WTC11 (cell line): ENCODE data around the gene ZFHX2. TPM values are rescaled to one million over a fixed set of nuclear protein-coding genes. Genes with fewer than 3 reads are reported as not detected.

Experiments used
- CBFB ChIP-seq: sonication (generic); formaldehyde crosslinking; IDR thresholded peaks from 2 replicates; pipeline ENCODE4 v1.8.1; 2022; ENCODE audit warnings: mild to moderate bottlenecking, low read depth, missing genetic modification reagents
- EMX1 ChIP-seq: fragments of 250-450 bp; sonication (Bioruptor Pico); IDR thresholded peaks from 2 replicates; pipeline ENCODE4 v1.8.0; 2021; ENCODE audit warnings: mild to moderate bottlenecking
- ESRRA ChIP-seq: sonication (generic); formaldehyde crosslinking; IDR thresholded peaks from 2 replicates; pipeline ENCODE4 v1.8.1; 2022; ENCODE audit warnings: mild to moderate bottlenecking, missing genetic modification reagents, borderline replicate concordance
- FOXK1 ChIP-seq: sonication (generic); formaldehyde crosslinking; IDR thresholded peaks from 2 replicates; pipeline ENCODE4 v1.8.0; 2022; ENCODE audit warnings: mild to moderate bottlenecking, moderate library complexity, missing genetic modification reagents
- FOXP1 ChIP-seq: sonication (generic); formaldehyde crosslinking; IDR thresholded peaks from 2 replicates; pipeline ENCODE4 v1.8.0; 2022; ENCODE audit warnings: missing genetic modification reagents, mild to moderate bottlenecking, moderate library complexity, borderline replicate concordance
- GABPB1 ChIP-seq: sonication (generic); formaldehyde crosslinking; IDR thresholded peaks from 2 replicates; pipeline ENCODE4 v1.8.1; 2023; ENCODE audit warnings: mild to moderate bottlenecking, missing genetic modification reagents
- KAT7 ChIP-seq: sonication (generic); formaldehyde crosslinking; IDR thresholded peaks from 2 replicates; pipeline ENCODE4 v1.8.1; 2023; ENCODE audit warnings: missing genetic modification reagents, mild to moderate bottlenecking, borderline replicate concordance
- NFE2L1 ChIP-seq: sonication (generic); formaldehyde crosslinking; IDR thresholded peaks from 2 replicates; pipeline ENCODE4 v1.8.1; 2023; ENCODE audit warnings: missing genetic modification reagents
- OVOL2 ChIP-seq: fragments of 250-450 bp; sonication (Bioruptor Pico); IDR thresholded peaks from 2 replicates; pipeline ENCODE4 v1.9.0; 2021; ENCODE audit warnings: mild to moderate bottlenecking, borderline replicate concordance
- TCF7 ChIP-seq: sonication (generic); formaldehyde crosslinking; IDR thresholded peaks from 2 replicates; pipeline ENCODE4 v1.8.0; 2022; ENCODE audit warnings: mild to moderate bottlenecking, low read depth, missing genetic modification reagents, moderate library complexity
- ZNF121 ChIP-seq: sonication (generic); formaldehyde crosslinking; IDR thresholded peaks from 2 replicates; pipeline ENCODE4 v1.8.0; 2023; ENCODE audit warnings: missing genetic modification reagents
- ZNF263 ChIP-seq: sonication (generic); formaldehyde crosslinking; IDR thresholded peaks from 2 replicates; pipeline ENCODE4 v1.8.1; 2022; ENCODE audit warnings: low read depth, mild to moderate bottlenecking, moderate library complexity, missing genetic modification reagents
- ZNF317 ChIP-seq: sonication (generic); formaldehyde crosslinking; IDR thresholded peaks from 2 replicates; pipeline ENCODE4 v1.8.1; 2023; ENCODE audit warnings: low read depth, mild to moderate bottlenecking, moderate library complexity, missing genetic modification reagents, borderline replicate concordance
- ZNF423 ChIP-seq: fragments of 250-450 bp; sonication (Bioruptor Pico); IDR thresholded peaks from 2 replicates; pipeline ENCODE4 v2.1.2; 2022; ENCODE audit warnings: mild to moderate bottlenecking, moderate library complexity
- total RNA-seq: library from RNA; stranded (reverse); gene quantifications from 3 replicates; pipeline ENCODE4 v1.2.3, GENCODE V29; 2021
- TF ChIP-seq, protein P1 (sequence below): sonication (generic); formaldehyde crosslinking; IDR thresholded peaks from 2 replicates; pipeline ENCODE4 v1.8.1; 2022; ENCODE audit warnings: mild to moderate bottlenecking, moderate library complexity, missing genetic modification reagents
- TF ChIP-seq, protein P2 (sequence below): sonication (generic); formaldehyde crosslinking; IDR thresholded peaks from 2 replicates; pipeline ENCODE4 v1.8.0; 2023; ENCODE audit warnings: mild to moderate bottlenecking, missing genetic modification reagents
- TF ChIP-seq, protein P3 (sequence below): sonication (generic); formaldehyde crosslinking; IDR thresholded peaks from 2 replicates; pipeline ENCODE4 v1.8.0; 2022; ENCODE audit warnings: mild to moderate bottlenecking, missing genetic modification reagents
- TF ChIP-seq, protein P4 (sequence below): sonication (generic); formaldehyde crosslinking; IDR thresholded peaks from 2 replicates; pipeline ENCODE4 v1.8.1; 2022; ENCODE audit warnings: mild to moderate bottlenecking, missing genetic modification reagents, moderate library complexity, borderline replicate concordance
- TF ChIP-seq, protein P5 (sequence below): sonication (generic); formaldehyde crosslinking; IDR thresholded peaks from 2 replicates; pipeline ENCODE4 v1.8.1; 2023; ENCODE audit warnings: mild to moderate bottlenecking, moderate library complexity, missing genetic modification reagents
- TF ChIP-seq, protein P6 (sequence below): sonication (generic); formaldehyde crosslinking; IDR thresholded peaks from 2 replicates; pipeline ENCODE4 v1.8.0; 2022; ENCODE audit warnings: mild to moderate bottlenecking, missing genetic modification reagents
- TF ChIP-seq, protein P7 (sequence below): sonication (generic); formaldehyde crosslinking; IDR thresholded peaks from 2 replicates; pipeline ENCODE4 v1.8.1; 2022; ENCODE audit warnings: low read depth, mild to moderate bottlenecking, moderate library complexity, missing genetic modification reagents, borderline replicate concordance
- TF ChIP-seq, protein P8 (sequence below): sonication (generic); formaldehyde crosslinking; IDR thresholded peaks from 2 replicates; pipeline ENCODE4 v1.8.1; 2023; ENCODE audit warnings: mild to moderate bottlenecking, missing genetic modification reagents, moderate library complexity
- TF ChIP-seq, protein P9 (sequence below): fragments of 250-450 bp; sonication (Bioruptor Pico); IDR thresholded peaks from 2 replicates; pipeline ENCODE4 v2.1.2; 2022; ENCODE audit warnings: mild to moderate bottlenecking, moderate library complexity

The ZFHX2 gene
- total RNA-seq, 1 experiment from 2014 or later = 16.4 TPM

DNA sequence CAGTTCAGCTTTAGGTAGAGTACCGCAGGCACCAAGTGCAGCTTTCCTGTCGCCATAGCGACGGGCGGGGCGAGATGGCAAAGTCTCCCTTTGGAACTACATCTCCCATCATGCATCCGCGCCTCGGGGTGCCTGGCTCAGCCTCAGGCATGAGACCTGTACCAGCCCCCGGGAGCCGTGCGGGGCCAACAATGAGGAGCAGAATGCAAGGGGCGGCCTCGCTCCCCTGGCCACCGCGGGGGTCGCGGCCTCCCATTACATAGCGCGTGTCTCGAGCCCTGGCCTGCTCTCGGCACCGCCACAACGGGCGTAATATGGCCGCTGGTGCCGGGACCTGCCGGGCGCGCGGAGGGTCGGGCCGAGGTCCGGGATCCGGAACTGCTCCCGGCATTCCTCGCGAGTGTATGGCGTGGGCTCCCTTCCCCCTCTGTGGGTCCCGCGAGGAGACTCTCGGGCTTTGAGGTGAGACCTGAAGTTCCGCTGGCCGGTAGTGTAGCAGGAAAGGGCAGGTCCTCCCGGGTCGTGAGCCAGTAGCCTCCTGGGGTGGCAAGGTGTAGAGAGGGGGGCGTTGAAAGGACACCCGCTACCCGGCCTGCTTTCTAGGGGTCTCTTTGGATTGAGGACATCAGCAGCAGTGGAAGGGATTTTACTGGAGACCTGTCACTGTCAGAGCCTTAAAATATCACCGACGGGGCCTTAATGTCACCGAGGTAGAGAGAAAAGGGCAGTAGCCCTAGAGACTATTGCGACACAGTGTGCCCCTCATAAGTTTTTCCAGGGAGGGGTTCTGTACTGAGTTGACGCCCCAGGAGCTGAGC is 4.5 kb upstream of the ZFHX2 start, which contains the start of gene THTPA (continued):
- TF ChIP-seq ZNF317 (CRISPR knock-in tag) = 0 out of 2 replicates have a peak, but pooled peaks have one; percentile 8
- peak; percentile 80 for TF ChIP-seq FOXK1
- peak; percentile 28; the same call in 1 of the 2 replicates for TF ChIP-seq ZNF263 (CRISPR knock-in tag)
- TF ChIP-seq, protein P1, sequence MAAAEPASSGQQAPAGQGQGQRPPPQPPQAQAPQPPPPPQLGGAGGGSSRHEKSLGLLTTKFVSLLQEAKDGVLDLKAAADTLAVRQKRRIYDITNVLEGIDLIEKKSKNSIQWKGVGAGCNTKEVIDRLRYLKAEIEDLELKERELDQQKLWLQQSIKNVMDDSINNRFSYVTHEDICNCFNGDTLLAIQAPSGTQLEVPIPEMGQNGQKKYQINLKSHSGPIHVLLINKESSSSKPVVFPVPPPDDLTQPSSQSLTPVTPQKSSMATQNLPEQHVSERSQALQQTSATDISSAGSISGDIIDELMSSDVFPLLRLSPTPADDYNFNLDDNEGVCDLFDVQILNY (CRISPR knock-in tag) = peak; percentile 90; the same call in 1 of the 2 replicates
- TF ChIP-seq EMX1 (CRISPR knock-in tag) = no peak
- 0 out of 2 replicates have a peak, but pooled peaks have one; percentile 31 for TF ChIP-seq TCF7 (CRISPR knock-in tag)
- TF ChIP-seq, protein P2, sequence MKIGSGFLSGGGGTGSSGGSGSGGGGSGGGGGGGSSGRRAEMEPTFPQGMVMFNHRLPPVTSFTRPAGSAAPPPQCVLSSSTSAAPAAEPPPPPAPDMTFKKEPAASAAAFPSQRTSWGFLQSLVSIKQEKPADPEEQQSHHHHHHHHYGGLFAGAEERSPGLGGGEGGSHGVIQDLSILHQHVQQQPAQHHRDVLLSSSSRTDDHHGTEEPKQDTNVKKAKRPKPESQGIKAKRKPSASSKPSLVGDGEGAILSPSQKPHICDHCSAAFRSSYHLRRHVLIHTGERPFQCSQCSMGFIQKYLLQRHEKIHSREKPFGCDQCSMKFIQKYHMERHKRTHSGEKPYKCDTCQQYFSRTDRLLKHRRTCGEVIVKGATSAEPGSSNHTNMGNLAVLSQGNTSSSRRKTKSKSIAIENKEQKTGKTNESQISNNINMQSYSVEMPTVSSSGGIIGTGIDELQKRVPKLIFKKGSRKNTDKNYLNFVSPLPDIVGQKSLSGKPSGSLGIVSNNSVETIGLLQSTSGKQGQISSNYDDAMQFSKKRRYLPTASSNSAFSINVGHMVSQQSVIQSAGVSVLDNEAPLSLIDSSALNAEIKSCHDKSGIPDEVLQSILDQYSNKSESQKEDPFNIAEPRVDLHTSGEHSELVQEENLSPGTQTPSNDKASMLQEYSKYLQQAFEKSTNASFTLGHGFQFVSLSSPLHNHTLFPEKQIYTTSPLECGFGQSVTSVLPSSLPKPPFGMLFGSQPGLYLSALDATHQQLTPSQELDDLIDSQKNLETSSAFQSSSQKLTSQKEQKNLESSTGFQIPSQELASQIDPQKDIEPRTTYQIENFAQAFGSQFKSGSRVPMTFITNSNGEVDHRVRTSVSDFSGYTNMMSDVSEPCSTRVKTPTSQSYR = no peak
- TF ChIP-seq, protein P3, sequence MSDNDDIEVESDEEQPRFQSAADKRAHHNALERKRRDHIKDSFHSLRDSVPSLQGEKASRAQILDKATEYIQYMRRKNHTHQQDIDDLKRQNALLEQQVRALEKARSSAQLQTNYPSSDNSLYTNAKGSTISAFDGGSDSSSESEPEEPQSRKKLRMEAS (CRISPR knock-in tag) = peak; percentile 81
- no peak for TF ChIP-seq CBFB
- no peak for TF ChIP-seq OVOL2 (CRISPR knock-in tag)
- TF ChIP-seq, protein P4, sequence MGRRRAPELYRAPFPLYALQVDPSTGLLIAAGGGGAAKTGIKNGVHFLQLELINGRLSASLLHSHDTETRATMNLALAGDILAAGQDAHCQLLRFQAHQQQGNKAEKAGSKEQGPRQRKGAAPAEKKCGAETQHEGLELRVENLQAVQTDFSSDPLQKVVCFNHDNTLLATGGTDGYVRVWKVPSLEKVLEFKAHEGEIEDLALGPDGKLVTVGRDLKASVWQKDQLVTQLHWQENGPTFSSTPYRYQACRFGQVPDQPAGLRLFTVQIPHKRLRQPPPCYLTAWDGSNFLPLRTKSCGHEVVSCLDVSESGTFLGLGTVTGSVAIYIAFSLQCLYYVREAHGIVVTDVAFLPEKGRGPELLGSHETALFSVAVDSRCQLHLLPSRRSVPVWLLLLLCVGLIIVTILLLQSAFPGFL (CRISPR knock-in tag) = peak; percentile 73; the same call in 1 of the 2 replicates
- TF ChIP-seq, protein P5, sequence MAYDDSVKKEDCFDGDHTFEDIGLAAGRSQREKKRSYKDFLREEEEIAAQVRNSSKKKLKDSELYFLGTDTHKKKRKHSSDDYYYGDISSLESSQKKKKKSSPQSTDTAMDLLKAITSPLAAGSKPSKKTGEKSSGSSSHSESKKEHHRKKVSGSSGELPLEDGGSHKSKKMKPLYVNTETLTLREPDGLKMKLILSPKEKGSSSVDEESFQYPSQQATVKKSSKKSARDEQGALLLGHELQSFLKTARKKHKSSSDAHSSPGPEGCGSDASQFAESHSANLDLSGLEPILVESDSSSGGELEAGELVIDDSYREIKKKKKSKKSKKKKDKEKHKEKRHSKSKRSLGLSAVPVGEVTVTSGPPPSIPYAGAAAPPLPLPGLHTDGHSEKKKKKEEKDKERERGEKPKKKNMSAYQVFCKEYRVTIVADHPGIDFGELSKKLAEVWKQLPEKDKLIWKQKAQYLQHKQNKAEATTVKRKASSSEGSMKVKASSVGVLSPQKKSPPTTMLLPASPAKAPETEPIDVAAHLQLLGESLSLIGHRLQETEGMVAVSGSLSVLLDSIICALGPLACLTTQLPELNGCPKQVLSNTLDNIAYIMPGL (CRISPR knock-in tag) = peak; percentile 80; the same call in 1 of the 2 replicates
- peak; percentile 77; the same call in 1 of the 2 replicates for TF ChIP-seq FOXP1 (CRISPR knock-in tag)
- TF ChIP-seq ZNF423 (CRISPR knock-in tag) = peak; percentile 12; the same call in 1 of the 2 replicates
- TF ChIP-seq GABPB1 (CRISPR knock-in tag) = peak; percentile 90
- 0 out of 2 replicates have a peak, but pooled peaks have one; percentile 66 for TF ChIP-seq ESRRA (CRISPR knock-in tag)
- TF ChIP-seq, protein P6, sequence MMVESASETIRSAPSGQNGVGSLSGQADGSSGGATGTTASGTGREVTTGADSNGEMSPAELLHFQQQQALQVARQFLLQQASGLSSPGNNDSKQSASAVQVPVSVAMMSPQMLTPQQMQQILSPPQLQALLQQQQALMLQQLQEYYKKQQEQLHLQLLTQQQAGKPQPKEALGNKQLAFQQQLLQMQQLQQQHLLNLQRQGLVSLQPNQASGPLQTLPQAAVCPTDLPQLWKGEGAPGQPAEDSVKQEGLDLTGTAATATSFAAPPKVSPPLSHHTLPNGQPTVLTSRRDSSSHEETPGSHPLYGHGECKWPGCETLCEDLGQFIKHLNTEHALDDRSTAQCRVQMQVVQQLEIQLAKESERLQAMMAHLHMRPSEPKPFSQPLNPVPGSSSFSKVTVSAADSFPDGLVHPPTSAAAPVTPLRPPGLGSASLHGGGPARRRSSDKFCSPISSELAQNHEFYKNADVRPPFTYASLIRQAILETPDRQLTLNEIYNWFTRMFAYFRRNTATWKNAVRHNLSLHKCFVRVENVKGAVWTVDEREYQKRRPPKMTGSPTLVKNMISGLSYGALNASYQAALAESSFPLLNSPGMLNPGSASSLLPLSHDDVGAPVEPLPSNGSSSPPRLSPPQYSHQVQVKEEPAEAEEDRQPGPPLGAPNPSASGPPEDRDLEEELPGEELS (CRISPR knock-in tag) = peak; percentile 77; the same call in 1 of the 2 replicates
- TF ChIP-seq, protein P7, sequence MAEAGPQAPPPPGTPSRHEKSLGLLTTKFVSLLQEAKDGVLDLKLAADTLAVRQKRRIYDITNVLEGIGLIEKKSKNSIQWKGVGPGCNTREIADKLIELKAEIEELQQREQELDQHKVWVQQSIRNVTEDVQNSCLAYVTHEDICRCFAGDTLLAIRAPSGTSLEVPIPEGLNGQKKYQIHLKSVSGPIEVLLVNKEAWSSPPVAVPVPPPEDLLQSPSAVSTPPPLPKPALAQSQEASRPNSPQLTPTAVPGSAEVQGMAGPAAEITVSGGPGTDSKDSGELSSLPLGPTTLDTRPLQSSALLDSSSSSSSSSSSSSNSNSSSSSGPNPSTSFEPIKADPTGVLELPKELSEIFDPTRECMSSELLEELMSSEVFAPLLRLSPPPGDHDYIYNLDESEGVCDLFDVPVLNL (CRISPR knock-in tag) = peak; percentile 52; the same call in 1 of the 2 replicates
- TF ChIP-seq KAT7 = 0 out of 2 replicates have a peak, but pooled peaks have one; percentile 85
- 0 out of 2 replicates have a peak, but pooled peaks have one; percentile 46 for TF ChIP-seq NFE2L1 (CRISPR knock-in tag)
- TF ChIP-seq, protein P8, sequence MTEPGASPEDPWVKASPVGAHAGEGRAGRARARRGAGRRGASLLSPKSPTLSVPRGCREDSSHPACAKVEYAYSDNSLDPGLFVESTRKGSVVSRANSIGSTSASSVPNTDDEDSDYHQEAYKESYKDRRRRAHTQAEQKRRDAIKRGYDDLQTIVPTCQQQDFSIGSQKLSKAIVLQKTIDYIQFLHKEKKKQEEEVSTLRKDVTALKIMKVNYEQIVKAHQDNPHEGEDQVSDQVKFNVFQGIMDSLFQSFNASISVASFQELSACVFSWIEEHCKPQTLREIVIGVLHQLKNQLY (CRISPR knock-in tag) = 0 out of 2 replicates have a peak, but pooled peaks have one; percentile 16
- TF ChIP-seq ZNF121 = peak; percentile 98
- TF ChIP-seq, protein P9, sequence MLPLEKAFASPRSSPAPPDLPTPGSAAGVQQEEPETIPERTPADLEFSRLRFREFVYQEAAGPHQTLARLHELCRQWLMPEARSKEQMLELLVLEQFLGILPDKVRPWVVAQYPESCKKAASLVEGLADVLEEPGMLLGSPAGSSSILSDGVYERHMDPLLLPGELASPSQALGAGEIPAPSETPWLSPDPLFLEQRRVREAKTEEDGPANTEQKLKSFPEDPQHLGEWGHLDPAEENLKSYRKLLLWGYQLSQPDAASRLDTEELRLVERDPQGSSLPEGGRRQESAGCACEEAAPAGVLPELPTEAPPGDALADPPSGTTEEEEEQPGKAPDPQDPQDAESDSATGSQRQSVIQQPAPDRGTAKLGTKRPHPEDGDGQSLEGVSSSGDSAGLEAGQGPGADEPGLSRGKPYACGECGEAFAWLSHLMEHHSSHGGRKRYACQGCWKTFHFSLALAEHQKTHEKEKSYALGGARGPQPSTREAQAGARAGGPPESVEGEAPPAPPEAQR (CRISPR knock-in tag) = no peak
